ENCODE results near the gene AKNAD1.

DNA sequence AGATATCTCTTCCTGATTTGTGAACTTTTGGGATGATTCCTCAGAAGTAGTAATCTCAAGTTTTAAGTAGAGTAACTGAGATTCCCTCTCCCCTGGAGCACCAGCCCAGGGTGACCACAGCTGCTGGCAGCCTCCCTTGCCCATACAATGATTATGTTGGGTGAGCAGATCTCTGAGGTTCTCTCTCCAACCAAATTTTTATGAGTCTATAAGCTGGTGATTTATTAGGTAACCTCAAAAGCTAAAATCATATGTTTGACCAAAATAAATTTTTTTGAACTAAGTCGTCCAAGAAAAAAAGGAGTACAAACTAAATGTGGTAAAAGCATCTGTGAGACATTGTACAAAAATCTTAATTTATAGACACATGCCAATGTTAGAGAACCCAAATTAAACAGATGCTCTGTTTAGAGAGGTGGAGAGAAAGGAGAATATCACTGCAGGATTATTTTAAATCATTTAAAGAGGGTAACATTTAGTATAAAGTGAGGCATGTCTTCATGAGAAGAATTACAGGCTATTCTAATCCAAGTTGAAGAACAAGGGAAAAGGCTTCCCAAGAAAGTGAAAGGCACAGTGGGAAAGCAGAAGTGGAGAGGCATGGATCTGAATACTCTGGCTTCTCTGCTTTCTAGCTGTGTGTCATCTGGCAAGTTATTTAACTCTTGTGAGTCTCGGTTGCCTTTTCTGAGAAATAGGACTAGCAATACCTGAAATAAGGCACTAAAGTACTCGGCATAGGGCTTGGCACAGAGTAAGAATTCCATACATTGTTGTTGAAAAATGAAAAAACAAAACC is 2.5 kb downstream of the AKNAD1 start:
- TF ChIP-seq, protein P1, sequence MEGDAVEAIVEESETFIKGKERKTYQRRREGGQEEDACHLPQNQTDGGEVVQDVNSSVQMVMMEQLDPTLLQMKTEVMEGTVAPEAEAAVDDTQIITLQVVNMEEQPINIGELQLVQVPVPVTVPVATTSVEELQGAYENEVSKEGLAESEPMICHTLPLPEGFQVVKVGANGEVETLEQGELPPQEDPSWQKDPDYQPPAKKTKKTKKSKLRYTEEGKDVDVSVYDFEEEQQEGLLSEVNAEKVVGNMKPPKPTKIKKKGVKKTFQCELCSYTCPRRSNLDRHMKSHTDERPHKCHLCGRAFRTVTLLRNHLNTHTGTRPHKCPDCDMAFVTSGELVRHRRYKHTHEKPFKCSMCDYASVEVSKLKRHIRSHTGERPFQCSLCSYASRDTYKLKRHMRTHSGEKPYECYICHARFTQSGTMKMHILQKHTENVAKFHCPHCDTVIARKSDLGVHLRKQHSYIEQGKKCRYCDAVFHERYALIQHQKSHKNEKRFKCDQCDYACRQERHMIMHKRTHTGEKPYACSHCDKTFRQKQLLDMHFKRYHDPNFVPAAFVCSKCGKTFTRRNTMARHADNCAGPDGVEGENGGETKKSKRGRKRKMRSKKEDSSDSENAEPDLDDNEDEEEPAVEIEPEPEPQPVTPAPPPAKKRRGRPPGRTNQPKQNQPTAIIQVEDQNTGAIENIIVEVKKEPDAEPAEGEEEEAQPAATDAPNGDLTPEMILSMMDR (IDR thresholded peaks at IDR 0.05): no peak
- TF ChIP-seq POLR2A (IDR thresholded peaks at IDR 0.05): no peak
